ENCODE results near the gene ADAMTSL2.

ADAMTSL2 gene

DNA sequence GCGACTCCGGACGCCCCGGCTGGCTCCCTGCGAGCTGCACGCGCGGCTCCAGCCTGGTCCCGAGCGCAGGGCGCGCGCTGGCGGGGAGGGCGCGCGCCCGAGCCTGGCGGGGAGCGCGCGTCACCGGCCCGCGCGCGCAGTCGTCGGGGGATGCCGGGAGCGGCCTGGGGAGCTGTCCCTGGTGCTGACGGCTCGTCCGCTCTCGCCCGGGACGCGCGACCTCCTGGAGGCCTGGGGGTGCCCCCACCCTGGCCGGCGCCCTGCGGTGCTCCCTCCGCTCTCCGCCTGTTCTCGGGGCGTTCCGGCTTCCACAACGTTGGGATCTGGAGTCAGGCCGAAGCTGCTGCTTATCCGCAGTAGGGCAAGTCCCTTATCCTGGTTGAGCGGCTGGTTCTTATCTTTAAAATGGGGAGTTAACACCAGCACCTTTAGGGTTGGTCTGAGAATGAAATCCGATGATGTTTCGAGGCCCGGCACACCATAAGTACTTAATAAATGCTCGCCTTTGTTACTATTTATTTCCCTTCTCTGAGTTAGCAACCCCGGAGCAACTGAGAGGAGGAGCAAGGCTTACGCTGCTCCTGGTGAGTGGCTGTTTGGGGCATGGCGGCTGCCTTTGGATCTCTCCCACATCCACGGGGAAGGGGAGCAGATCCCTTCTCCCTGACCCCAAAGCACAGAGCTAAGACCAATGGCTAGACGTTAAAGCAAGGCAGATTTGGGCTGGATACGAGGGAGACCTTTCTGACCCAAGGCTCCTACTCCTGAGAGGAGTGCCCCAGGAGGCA is 75.0 kb downstream of the ADAMTSL2 start, which contains the start of gene FAM163B:
FAM163B (minus strand) TSS at position 79 of the 788 bp plus-strand sequence. CDS start 29,166 bp downstream, outside the sequence.
- DNase-seq: no peak

DNA sequence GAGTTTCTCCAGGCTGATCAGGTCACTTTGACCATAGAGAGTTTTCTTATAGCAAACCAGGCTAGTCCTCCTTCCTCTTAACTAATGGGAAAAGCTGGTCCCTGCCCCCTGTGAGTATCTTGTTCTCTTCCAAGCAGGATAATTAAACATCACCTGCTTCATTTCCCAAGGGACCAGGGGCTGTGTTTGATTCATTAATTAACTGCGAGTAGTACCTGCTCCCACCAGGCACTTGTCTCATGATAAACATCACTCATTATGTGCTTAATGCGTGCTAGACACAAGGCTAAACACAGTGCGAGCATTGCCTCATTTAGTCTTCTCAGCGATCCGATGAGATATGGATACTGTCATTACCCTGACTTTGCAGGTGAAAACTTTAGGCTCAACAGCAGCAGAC is 76.3 kb downstream of the ADAMTSL2 start:
- no peak for DNase-seq

GRCh38 chr9:133612051-133612450 is 77.5 kb downstream of the ADAMTSL2 start:
- no peak for DNase-seq

DNA sequence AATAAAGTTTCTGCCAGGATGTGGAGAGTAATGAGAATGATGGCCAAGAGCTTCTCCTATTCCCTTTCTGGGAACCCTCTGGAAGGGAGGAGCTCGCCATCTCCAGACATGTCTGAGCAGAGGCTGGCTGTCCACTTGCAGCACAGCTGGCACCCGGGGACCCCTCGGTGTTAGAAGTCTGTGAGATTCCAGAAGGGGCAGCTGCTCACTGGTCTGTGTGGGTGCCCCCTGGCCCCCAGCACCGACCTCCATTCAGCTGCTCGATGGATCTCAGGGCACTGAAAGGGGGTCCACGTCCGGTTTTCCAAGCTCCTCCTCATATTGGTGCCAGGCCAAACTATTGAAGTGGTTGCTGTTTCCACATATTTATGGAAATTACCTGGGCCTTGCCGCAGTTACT is 78.3 kb downstream of the ADAMTSL2 start:
- no peak for DNase-seq

- no peak for DNase-seq
Observed at GRCh38 chr9:133613432-133613831, 78.9 kb downstream of the ADAMTSL2 start.

DNA sequence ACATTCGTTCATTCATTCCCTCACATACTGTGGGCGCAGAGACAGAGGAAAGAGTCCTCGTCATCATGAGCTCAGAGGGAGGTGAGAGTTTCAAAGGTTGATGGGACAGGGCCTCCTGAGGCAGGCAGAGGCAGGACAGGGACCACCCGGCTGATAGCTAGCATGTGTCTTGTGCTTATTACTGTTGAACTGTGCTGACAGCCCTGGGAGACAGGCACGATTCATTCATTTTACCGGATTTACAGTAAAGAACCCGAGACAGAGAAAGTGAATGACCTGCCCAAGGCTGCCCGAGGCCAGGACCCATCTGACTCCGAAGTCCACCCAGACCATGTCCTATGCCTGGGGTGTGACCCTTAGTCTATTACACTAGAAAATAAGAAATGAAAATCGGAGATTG is 79.6 kb downstream of the ADAMTSL2 start:
- no peak for DNase-seq

GRCh38 chr9:133614678-133615077 is 80.2 kb downstream of the ADAMTSL2 start:
- no peak for DNase-seq

GRCh38 chr9:133615186-133615585 is 80.7 kb downstream of the ADAMTSL2 start:
- no peak for DNase-seq

DNA sequence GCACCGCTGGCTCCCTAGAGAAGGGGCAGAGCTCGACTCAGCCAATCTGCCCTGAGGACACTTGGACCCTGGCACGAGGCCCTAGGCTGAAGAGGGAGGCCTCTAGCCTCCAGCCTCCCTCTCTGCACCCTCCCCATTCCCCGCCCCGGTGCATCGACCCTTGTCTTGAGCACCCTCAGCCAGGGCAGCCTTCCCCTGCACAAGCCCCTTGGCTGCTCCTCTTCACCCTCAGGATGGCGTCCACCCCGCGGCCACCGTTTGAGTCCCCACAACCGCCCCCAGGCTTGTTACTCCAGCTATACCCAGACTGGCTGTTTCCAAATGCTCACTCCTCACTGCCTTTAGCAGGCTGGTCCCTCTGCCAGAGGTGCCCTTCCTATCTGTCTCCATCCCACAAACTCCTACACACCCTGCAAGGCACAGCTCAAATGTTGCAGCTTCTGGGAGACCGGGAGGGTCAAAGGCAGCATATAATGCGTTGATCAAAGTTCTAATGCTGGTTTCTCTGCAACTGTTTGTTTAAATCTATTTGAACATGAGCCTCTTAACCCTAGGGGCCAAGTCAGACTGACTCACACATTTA is 81.2 kb downstream of the ADAMTSL2 start:
- DNase-seq: no peak

GRCh38 chr9:133616643-133617405 is 82.3 kb downstream of the ADAMTSL2 start:
- no peak for DNase-seq

- DNase-seq: no peak
Observed at GRCh38 chr9:133618726-133619125, 84.2 kb downstream of the ADAMTSL2 start.

- DNase-seq: peak; percentile 34
Observed at GRCh38 chr9:133619791-133620190, 85.3 kb downstream of the ADAMTSL2 start.

GRCh38 chr9:133621725-133622267 is 87.3 kb downstream of the ADAMTSL2 start:
- DNase-seq: no peak

DNA sequence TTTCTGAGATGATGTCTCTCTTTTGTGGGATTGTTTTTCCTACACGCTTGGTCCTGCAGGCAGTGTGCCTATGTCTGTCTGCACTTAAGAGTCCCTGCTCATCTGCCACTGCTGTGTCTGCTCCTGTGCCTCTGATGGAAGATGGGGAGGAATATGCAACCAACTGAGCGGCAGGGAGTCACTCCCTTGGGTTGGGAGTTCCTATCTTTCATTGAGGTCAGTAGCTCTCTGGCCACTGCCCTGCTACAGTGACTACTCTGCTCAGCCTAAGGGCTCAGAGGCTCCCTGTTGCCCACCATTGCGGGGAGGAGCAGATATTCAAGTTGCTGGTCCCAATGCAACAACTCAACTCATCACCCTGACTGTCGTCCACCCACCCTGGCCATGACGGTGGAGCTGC is 88.1 kb downstream of the ADAMTSL2 start:
- DNase-seq: no peak

All from NK-92 treated with Interleukin-12 subunit alpha and Interleukin-12 subunit beta, amount 100 ng/mL, for 24 hours (cell line).